ENCODE measurements around the gene GLMN.

GRCh38 chr1:92317836-92318493 lies 19.2 kb upstream of the GLMN start:
- TF ChIP-seq EZH2phosphoT487 (IDR thresholded peaks at IDR 0.05; ENCODE audit: low read depth, severe bottlenecking, unreplicated experiment) = no peak
- TF ChIP-seq CTCF (IDR thresholded peaks at IDR 0.05; ENCODE audit: poor library complexity) = no peak

All from hepatocyte (in vitro differentiated cells).